ENCODE data around the gene MED12L. TPM values are rescaled to one million over a fixed set of nuclear protein-coding genes. Genes with fewer than 3 reads are reported as not detected.

Gene MED12L
- total RNA-seq, 1 experiment from 2014 or later, result 6.4 TPM

DNA sequence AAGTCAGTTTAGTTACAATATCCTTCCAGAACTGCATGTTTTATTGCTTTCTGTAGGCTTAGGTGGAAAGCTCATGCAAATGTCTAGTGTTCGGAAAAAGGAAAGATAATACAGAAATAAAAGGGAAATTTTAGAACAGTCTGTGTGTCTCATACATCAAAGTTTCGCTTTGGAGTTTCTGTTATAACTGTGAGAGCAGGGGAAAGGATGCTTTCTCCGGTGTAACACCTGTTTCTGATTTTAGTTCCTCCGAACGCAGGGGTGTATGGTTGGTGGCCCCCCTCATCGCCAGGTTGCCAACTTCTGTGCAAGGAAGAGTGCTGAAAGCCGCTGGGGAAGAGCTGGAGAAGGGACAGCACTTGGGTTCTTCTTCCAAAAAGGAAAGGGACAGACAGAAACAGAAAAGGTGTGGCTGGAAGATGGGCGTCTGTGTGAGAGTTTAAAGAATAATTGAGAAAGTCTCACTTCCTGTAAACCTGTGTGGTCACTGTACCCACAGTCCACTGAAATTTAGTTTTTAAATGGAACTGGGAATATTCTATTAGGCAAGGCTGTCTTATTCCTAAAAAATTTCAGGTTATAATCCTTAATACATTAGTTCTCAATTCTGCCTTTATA lies 292.4 kb downstream of the MED12L start:
- ChIA-PET CTCF (interaction anchor here (1.3 kb wide), 1 partner anchor 461 kb away, joined by 4 read pairs; no protein-coding TSS in a partner anchor), RAD21 (ENCODE audit: low non-redundant PET in 1 of 2, low total read pairs in 2 of 2, uncharacterized antibody in 2 of 2, unreplicated experiment in 2 of 2) (no interaction called here)
- intact Hi-C loops (cut with micrococcal nuclease), result loop anchor here (5.0 kb wide), 1 partner anchor 459 kb away; no protein-coding TSS in a partner anchor

More for the DNA sequence above, 292.4 kb downstream of the MED12L start:
- no peak overlapping the region for H3K9ac ChIP-seq (ENCODE audit: low read length)
- no peak for DNase-seq (ENCODE audit: low read depth, low spot score)
- POLR2A ChIA-PET, result no interaction called here
- no peaks in the 10 kb centered on the region for H3K36me3 ChIP-seq (ENCODE audit: control insufficient read depth in 1 of 2, insufficient read depth in 2 of 2, low read length in 2 of 2)
- no peak for ATAC-seq
- no peak overlapping the region for H3K4me2 ChIP-seq (ENCODE audit: low read length)
- TF ChIP-seq CEBPB (IDR thresholded peaks at IDR 0.05; ENCODE audit: low read depth) (no peak), CBX3 (IDR thresholded peaks at IDR 0.05; ENCODE audit: low read depth) (no peak), POLR2AphosphoS5 (IDR thresholded peaks at IDR 0.05; ENCODE audit: low read depth, low read length) (no peak), EZH2 (IDR thresholded peaks at IDR 0.05) (no peak), ZNF274 (IDR thresholded peaks at IDR 0.05; ENCODE audit: low read depth, low read length) (no peak)
- TF ChIP-seq, protein P1, sequence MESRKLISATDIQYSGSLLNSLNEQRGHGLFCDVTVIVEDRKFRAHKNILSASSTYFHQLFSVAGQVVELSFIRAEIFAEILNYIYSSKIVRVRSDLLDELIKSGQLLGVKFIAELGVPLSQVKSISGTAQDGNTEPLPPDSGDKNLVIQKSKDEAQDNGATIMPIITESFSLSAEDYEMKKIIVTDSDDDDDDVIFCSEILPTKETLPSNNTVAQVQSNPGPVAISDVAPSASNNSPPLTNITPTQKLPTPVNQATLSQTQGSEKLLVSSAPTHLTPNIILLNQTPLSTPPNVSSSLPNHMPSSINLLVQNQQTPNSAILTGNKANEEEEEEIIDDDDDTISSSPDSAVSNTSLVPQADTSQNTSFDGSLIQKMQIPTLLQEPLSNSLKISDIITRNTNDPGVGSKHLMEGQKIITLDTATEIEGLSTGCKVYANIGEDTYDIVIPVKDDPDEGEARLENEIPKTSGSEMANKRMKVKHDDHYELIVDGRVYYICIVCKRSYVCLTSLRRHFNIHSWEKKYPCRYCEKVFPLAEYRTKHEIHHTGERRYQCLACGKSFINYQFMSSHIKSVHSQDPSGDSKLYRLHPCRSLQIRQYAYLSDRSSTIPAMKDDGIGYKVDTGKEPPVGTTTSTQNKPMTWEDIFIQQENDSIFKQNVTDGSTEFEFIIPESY (IDR thresholded peaks at IDR 0.05; ENCODE audit: extremely low read depth, insufficient replicate concordance, low read length), result no peak
- TF ChIP-seq, protein P2, sequence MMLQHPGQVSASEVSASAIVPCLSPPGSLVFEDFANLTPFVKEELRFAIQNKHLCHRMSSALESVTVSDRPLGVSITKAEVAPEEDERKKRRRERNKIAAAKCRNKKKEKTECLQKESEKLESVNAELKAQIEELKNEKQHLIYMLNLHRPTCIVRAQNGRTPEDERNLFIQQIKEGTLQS (IDR thresholded peaks at IDR 0.05), result no peak
- TF ChIP-seq, protein P3, sequence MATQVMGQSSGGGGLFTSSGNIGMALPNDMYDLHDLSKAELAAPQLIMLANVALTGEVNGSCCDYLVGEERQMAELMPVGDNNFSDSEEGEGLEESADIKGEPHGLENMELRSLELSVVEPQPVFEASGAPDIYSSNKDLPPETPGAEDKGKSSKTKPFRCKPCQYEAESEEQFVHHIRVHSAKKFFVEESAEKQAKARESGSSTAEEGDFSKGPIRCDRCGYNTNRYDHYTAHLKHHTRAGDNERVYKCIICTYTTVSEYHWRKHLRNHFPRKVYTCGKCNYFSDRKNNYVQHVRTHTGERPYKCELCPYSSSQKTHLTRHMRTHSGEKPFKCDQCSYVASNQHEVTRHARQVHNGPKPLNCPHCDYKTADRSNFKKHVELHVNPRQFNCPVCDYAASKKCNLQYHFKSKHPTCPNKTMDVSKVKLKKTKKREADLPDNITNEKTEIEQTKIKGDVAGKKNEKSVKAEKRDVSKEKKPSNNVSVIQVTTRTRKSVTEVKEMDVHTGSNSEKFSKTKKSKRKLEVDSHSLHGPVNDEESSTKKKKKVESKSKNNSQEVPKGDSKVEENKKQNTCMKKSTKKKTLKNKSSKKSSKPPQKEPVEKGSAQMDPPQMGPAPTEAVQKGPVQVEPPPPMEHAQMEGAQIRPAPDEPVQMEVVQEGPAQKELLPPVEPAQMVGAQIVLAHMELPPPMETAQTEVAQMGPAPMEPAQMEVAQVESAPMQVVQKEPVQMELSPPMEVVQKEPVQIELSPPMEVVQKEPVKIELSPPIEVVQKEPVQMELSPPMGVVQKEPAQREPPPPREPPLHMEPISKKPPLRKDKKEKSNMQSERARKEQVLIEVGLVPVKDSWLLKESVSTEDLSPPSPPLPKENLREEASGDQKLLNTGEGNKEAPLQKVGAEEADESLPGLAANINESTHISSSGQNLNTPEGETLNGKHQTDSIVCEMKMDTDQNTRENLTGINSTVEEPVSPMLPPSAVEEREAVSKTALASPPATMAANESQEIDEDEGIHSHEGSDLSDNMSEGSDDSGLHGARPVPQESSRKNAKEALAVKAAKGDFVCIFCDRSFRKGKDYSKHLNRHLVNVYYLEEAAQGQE (IDR thresholded peaks at IDR 0.05; ENCODE audit: low read depth), result no peak
- TF ChIP-seq, protein P4, sequence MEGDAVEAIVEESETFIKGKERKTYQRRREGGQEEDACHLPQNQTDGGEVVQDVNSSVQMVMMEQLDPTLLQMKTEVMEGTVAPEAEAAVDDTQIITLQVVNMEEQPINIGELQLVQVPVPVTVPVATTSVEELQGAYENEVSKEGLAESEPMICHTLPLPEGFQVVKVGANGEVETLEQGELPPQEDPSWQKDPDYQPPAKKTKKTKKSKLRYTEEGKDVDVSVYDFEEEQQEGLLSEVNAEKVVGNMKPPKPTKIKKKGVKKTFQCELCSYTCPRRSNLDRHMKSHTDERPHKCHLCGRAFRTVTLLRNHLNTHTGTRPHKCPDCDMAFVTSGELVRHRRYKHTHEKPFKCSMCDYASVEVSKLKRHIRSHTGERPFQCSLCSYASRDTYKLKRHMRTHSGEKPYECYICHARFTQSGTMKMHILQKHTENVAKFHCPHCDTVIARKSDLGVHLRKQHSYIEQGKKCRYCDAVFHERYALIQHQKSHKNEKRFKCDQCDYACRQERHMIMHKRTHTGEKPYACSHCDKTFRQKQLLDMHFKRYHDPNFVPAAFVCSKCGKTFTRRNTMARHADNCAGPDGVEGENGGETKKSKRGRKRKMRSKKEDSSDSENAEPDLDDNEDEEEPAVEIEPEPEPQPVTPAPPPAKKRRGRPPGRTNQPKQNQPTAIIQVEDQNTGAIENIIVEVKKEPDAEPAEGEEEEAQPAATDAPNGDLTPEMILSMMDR (IDR thresholded peaks at IDR 0.05 in 2 of 3, conservative IDR thresholded peaks at IDR 0.05 in 1 of 3; ENCODE audit: borderline replicate concordance in 1 of 3, insufficient read depth in 1 of 3, low read depth in 2 of 3, low read length in 2 of 3), result no peak
- no peak overlapping the region for H2AFZ ChIP-seq (ENCODE audit: low read depth, low read length, poor library complexity, severe bottlenecking)
- no peaks in the 10 kb centered on the region for H3K4me1 ChIP-seq (ENCODE audit: control insufficient read depth in 1 of 2, insufficient read depth in 2 of 2, low read length in 2 of 2)
- H3K27ac ChIP-seq (ENCODE audit: low read depth, low read length), result no peak overlapping the region
- no TSS peak for BruUV-seq (replicated peaks)
- H4K20me1 ChIP-seq (ENCODE audit: insufficient read depth), result no peaks in the 10 kb centered on the region
- no peaks in the 10 kb centered on the region for H3K79me2 ChIP-seq (ENCODE audit: insufficient read depth, low read length)
- H3K9me3 ChIP-seq (ENCODE audit: control insufficient read depth in 1 of 2, insufficient read depth in 1 of 2, low read depth in 1 of 2, low read length in 2 of 2), result no peaks in the 10 kb centered on the region
- H3K4me3 ChIP-seq (replicated peaks in 1 of 2; ENCODE audit: low read depth in 1 of 2, low read length in 2 of 2), result no peak overlapping the region
- no peaks in the 10 kb centered on the region for H3K9me2 ChIP-seq (ENCODE audit: insufficient read depth)
- no peaks in the 10 kb centered on the region for H3K27me3 ChIP-seq (ENCODE audit: insufficient read depth, low read length)
